GM12801 (cell line): ENCODE data around the gene PTPRM.

Experiments
- CTCF ChIP-seq: IDR thresholded peaks from one replicate; pipeline ENCODE4 v1.5.1; 2011; ENCODE audit warnings: control low read depth; ENCODE audit not compliant: insufficient read length; ENCODE audit errors: extremely low read depth

The PTPRM gene

GRCh38 chr18:7749008-7749405 is 181.9 kb downstream of the PTPRM start:
- no peak for TF ChIP-seq CTCF

GRCh38 chr18:7749510-7749981 is 182.4 kb downstream of the PTPRM start:
- no peak for TF ChIP-seq CTCF

GRCh38 chr18:7750095-7750663 is 183.1 kb downstream of the PTPRM start:
- TF ChIP-seq CTCF = no peak

- TF ChIP-seq CTCF = no peak
Measured at GRCh38 chr18:7750966-7751365, 183.8 kb downstream of the PTPRM start.

- no peak for TF ChIP-seq CTCF
Measured at GRCh38 chr18:7754258-7754657, 187.1 kb downstream of the PTPRM start.

- no peak for TF ChIP-seq CTCF
Measured at GRCh38 chr18:7754725-7755181, 187.6 kb downstream of the PTPRM start.

GRCh38 chr18:7755753-7756475 is 188.8 kb downstream of the PTPRM start:
- TF ChIP-seq CTCF = no peak
